Pulmonary artery endothelial cell (primary cell): ENCODE measurements around the gene CYP2E1. TPM values are rescaled to one million over a fixed set of nuclear protein-coding genes. Genes with fewer than 3 reads are reported as not detected.
"Not testable (repeated sequence)": the region's sequence is repeated elsewhere in the genome, so short reads cannot be mapped to it uniquely, and the experiment has no call there.

ENCODE experiments used
- DNase-seq: peaks from one replicate; pipeline ENCODE4 v3.0.0-alpha.2; 2011; ENCODE audit warnings: low read depth, low spot score
- total RNA-seq: library from RNA; depleted of rRNA; stranded (reverse); fragments of >200 nt; gene quantifications from 2 replicates; pipeline ENCODE4 v1.2.3, GENCODE V29; 2014

The CYP2E1 gene
- total RNA-seq, 1 donor from 2014 or later = 0.13 TPM

DNA sequence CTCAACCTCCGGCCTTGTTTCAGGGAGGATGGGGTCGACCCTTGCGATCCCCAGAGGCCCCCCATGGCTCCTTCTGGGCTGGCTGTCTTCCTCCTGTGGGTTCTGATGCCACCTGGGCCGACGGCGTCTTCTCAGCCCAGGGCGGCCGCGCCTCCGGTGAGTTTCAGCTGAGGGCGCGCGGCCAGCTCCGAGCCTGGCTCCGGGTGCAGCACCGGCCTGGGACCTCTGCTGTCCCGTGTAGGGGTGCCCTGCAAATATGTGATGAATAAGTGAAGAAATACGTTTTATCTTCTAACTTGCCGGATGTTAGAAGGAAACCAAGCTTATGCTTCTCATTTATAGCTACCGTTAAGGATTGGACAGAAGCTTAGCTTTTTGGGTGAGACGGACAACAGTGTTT, 42.6 kb downstream of the CYP2E1 start:
- DNase-seq = not testable (repeated sequence)

DNA sequence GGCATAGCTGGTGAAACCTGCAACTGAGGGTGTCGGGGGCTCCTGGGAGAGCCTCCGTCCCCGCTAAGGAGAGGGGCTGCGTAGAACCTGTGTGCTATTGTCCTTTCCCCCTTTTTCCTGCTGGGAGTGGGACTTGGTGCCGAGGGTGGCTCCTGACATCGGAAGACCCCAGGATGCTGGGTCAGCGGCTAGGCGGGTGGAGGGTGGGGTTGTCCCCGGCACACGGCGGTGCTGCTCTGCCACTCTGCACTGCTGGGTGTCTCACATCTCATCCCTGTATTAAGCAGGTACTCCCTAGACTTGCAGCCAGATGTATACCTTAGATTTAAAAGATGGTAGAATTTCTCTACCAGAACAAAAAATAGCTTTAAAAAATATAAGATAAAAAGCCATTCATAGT, 44.9 kb downstream of the CYP2E1 start:
- not testable (repeated sequence) for DNase-seq

DNA sequence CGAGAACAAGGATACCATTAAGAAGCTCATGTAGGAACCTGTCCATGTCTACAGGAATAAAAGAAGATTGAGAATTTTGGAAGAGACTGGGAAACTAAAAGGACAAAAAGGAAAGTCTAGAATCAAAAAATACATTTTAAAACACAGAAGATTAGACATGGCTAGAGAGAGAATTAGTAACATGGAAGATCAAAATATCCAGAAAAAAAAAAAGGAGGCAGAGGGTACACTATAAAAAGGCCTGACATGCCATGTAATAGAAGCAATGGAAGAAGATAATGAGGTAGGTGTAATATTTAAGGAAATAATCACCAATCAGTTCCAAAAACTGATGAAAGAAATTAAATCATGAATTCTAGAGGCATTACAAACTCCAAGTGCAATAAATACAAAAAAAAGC, 46.3 kb downstream of the CYP2E1 start:
- not testable (repeated sequence) for DNase-seq

DNA sequence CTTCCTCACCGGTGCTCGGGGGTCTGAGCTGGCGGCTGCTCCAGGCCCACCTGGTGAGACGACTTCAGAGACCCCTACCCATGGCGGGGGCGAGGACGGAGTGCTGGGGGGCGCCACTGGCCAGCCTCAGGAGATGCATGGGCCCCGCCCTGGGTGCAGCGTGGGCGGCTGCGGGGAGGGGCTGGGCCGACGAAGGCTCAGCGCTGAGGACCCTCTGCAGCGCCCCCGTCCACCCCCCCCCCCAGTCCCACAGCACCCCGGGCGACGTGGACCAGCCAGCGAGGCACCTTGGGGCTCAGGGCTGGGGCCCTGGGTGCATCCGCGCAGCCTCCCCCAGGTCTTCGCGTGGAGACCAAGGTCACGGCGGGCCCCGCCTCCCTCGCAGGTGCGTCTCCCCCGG, 49.9 kb downstream of the CYP2E1 start:
- DNase-seq = not testable (repeated sequence)

Other genes starting within 250 kb of the CYP2E1 start
- gene TUBGCP2, start 218.5 kb upstream of the CYP2E1 start, total RNA-seq = 59.4 and 60.9 TPM in 2 replicates
- 27.4 and 40.4 TPM in 2 replicates for gene ZNF511, start 218.4 kb upstream of the CYP2E1 start, total RNA-seq
- gene CALY, start 190.5 kb upstream of the CYP2E1 start, total RNA-seq = not detected in 2 replicates
- gene PRAP1, start 180.0 kb upstream of the CYP2E1 start, total RNA-seq = not detected in 2 replicates
- 9.3 and 32.9 TPM in 2 replicates for gene FUOM, start 169.3 kb upstream of the CYP2E1 start, total RNA-seq
- gene ECHS1, start 154.0 kb upstream of the CYP2E1 start, total RNA-seq = 60.3 and 63.4 TPM in 2 replicates
- gene PAOX, start 148.1 kb upstream of the CYP2E1 start, total RNA-seq = 5.8 and 8.8 TPM in 2 replicates
- gene MTG1, start 133.2 kb upstream of the CYP2E1 start, total RNA-seq = 46.0 and 56.7 TPM in 2 replicates
- not detected in 2 replicates for gene SPRN, start 102.7 kb upstream of the CYP2E1 start, total RNA-seq
- gene SCART1, start 73.4 kb upstream of the CYP2E1 start, total RNA-seq = 0.25 and 0.73 TPM in 2 replicates
- gene SYCE1, start 38.2 kb downstream of the CYP2E1 start, total RNA-seq = 0.21 TPM in 1 of 2 replicates, not detected in the other
- not detected in 2 replicates for gene FRG2B, start 99.4 kb downstream of the CYP2E1 start, total RNA-seq